SK-N-SH (cell line): ENCODE results near the gene SPIRE2. TPM values are rescaled to one million over a fixed set of nuclear protein-coding genes. Genes with fewer than 3 reads are reported as not detected.

Experiments
- CTCF ChIA-PET: fragments of 300-600, 350-600 bp; formaldehyde crosslinking; extraction: SDS; loops from one replicate; lab custom pipeline; 2021; lab: Yijun Ruan, JAX
- POLR2A ChIA-PET: fragments of 350-600 bp; sonication (Branson Sonifier 250); formaldehyde crosslinking; extraction: SDS; loops from one replicate; lab custom pipeline; 2020; ENCODE audit warnings: antibody characterized with exemption, inconsistent platforms; lab: Yijun Ruan, JAX
- DNase-seq: peaks from one replicate; pipeline ENCODE4 v3.0.0; 2012
- H2AFZ ChIP-seq: fragments of 200-600 bp; sonication (generic); 2 replicates; pipeline ENCODE4 v1.8.1; 2016; ENCODE audit warnings: antibody characterized with exemption, mild to moderate bottlenecking, low read depth
- H3F3A ChIP-seq: fragments of 200-600 bp; sonication (generic); replicated peaks from 2 replicates; pipeline ENCODE3; 2016; ENCODE audit warnings: antibody characterized with exemption, mild to moderate bottlenecking; ENCODE audit not compliant: insufficient read depth
- H3K27ac ChIP-seq, 2 experiments: fragments of 200-500 bp in 1 of 2; fragments of 200-600 bp in 1 of 2; sonication (Bioruptor generic) in 1 of 2; sonication (generic), shearing (Covaris generic) in 1 of 2; 2 replicates each; pipeline versions ENCODE4 v1.5.1 to v1.6.1; 2014 to 2016; ENCODE audit warnings: low read depth in 2 of 2, inconsistent platforms in 1 of 2, low read length in 1 of 2, mild to moderate bottlenecking in 1 of 2, mixed read lengths in 1 of 2
- H3K27me3 ChIP-seq: fragments of 200-600 bp; sonication (generic), shearing (Covaris generic); 2 replicates; pipeline ENCODE4 v1.6.1; 2016; ENCODE audit warnings: mixed run types; ENCODE audit not compliant: insufficient read depth
- H3K36me3 ChIP-seq, 2 experiments: fragments of 200-500 bp in 1 of 2; fragments of 200-600 bp in 1 of 2; sonication (Bioruptor generic) in 1 of 2; sonication (generic) in 1 of 2; replicated peaks in 1 of 2; 2 replicates each; pipeline versions ENCODE3 to v1.5.1; 2014 to 2016; ENCODE audit warnings: low read length in 1 of 2, mild to moderate bottlenecking in 1 of 2; ENCODE audit not compliant: insufficient read depth in 2 of 2, control insufficient read depth in 1 of 2
- H3K4me1 ChIP-seq, 2 experiments: fragments of 200-500 bp in 1 of 2; fragments of 200-600 bp in 1 of 2; sonication (Bioruptor generic) in 1 of 2; sonication (generic), shearing (Covaris generic) in 1 of 2; 2 replicates each; pipeline versions ENCODE4 v1.5.1 to v1.6.1; 2014 to 2016; ENCODE audit warnings: low read depth in 1 of 2, low read length in 1 of 2, mixed run types in 1 of 2; ENCODE audit not compliant: insufficient read depth in 2 of 2, control insufficient read depth in 1 of 2
- H3K4me2 ChIP-seq: fragments of 200-600 bp; sonication (generic), shearing (Covaris generic); 2 replicates; pipeline ENCODE4 v1.6.1; 2017; ENCODE audit warnings: mixed run types
- H3K4me3 ChIP-seq, 2 experiments: fragments of 200-500 bp in 1 of 2; fragments of 200-600 bp in 1 of 2; sonication (Bioruptor generic) in 1 of 2; sonication (generic), shearing (Covaris generic) in 1 of 2; 2 replicates each; pipeline versions ENCODE4 v1.5.1 to v1.8.1; 2014 to 2016; ENCODE audit warnings: low read depth in 2 of 2, inconsistent platforms in 1 of 2, low read length in 1 of 2, mild to moderate bottlenecking in 1 of 2, mixed read lengths in 1 of 2, moderate library complexity in 1 of 2
- H3K79me2 ChIP-seq: fragments of 200-600 bp; sonication (generic); 2 replicates; pipeline ENCODE4 v1.8.1; 2017; ENCODE audit warnings: mild to moderate bottlenecking; ENCODE audit not compliant: insufficient read depth
- H3K9ac ChIP-seq: fragments of 200-600 bp; sonication (generic); 2 replicates; pipeline ENCODE4 v1.6.1; 2017; ENCODE audit warnings: mixed run types
- H3K9me2 ChIP-seq: fragments of 200-600 bp; sonication (generic); 2 replicates; pipeline ENCODE4 v1.6.1; 2017; ENCODE audit warnings: mixed run types
- H3K9me3 ChIP-seq: fragments of 200-600 bp; sonication (generic); 2 replicates; pipeline ENCODE4 v1.6.1; 2017; ENCODE audit warnings: mixed run types, mild to moderate bottlenecking, moderate library complexity
- H4K20me1 ChIP-seq: fragments of 200-600 bp; sonication (generic); 2 replicates; pipeline ENCODE4 v1.6.1; 2017; ENCODE audit warnings: mild to moderate bottlenecking, mixed run types; ENCODE audit not compliant: insufficient read depth
- CHD2 ChIP-seq: fragments of 150-350 bp; IDR thresholded peaks from 2 replicates; pipeline ENCODE4 v1.6.1; 2018; ENCODE audit warnings: low read length; ENCODE audit not compliant: partially characterized antibody
- EP300 ChIP-seq, 2 experiments: IDR thresholded peaks; 2 replicates each; pipeline versions ENCODE4 v1.4.0 to v1.6.1; 2012; ENCODE audit warnings: borderline replicate concordance in 1 of 2, low read depth in 1 of 2, low read length in 1 of 2
- EZH2phosphoT487 ChIP-seq: fragments of 200-600 bp; sonication (generic); IDR thresholded peaks from 2 replicates; pipeline ENCODE4 v1.6.1; 2017; ENCODE audit warnings: low read depth, mixed run types, mild to moderate bottlenecking, antibody characterized with exemption, moderate library complexity, borderline replicate concordance
- FOSL2 ChIP-seq: IDR thresholded peaks from 2 replicates; pipeline ENCODE4 v1.4.0; 2012; ENCODE audit warnings: low read depth, mild to moderate bottlenecking, moderate library complexity, borderline replicate concordance
- FOXJ3 ChIP-seq: sonication (generic); formaldehyde crosslinking; IDR thresholded peaks from 2 replicates; pipeline ENCODE4 v1.5.1; 2020; ENCODE audit warnings: mild to moderate bottlenecking, missing genetic modification reagents
- FOXM1 ChIP-seq: IDR thresholded peaks from 2 replicates; pipeline ENCODE4 v1.4.0; 2012; ENCODE audit warnings: low read depth, mild to moderate bottlenecking
- GABPA ChIP-seq: IDR thresholded peaks from 2 replicates; pipeline ENCODE4 v1.4.0; 2012; ENCODE audit warnings: low read depth, mild to moderate bottlenecking
- JUND ChIP-seq: IDR thresholded peaks from 2 replicates; pipeline ENCODE4 v1.4.0; 2012
- PBX3 ChIP-seq: IDR thresholded peaks from 2 replicates; pipeline ENCODE4; 2012
- POLR2AphosphoS5 ChIP-seq: IDR thresholded peaks from 2 replicates; pipeline ENCODE4 v1.6.1; 2012; ENCODE audit warnings: low read depth, low read length
- RCOR1 ChIP-seq: fragments of 150-350 bp; IDR thresholded peaks from 2 replicates; pipeline ENCODE4 v1.6.1; 2017; ENCODE audit warnings: antibody characterized with exemption, low read length
- RXRA ChIP-seq: IDR thresholded peaks from 2 replicates; pipeline ENCODE4 v1.4.0; 2012; ENCODE audit warnings: low read depth, mild to moderate bottlenecking, borderline replicate concordance
- SIN3A ChIP-seq: IDR thresholded peaks from 2 replicates; pipeline ENCODE4 v1.6.1; 2012; ENCODE audit warnings: low read depth, mild to moderate bottlenecking, low read length, moderate library complexity, borderline replicate concordance
- SMC3 ChIP-seq: IDR thresholded peaks from 2 replicates; pipeline ENCODE4 v1.6.1; 2012; ENCODE audit warnings: low read depth, low read length, improper control_type of control experiment
- TEAD4 ChIP-seq: IDR thresholded peaks from 2 replicates; pipeline ENCODE4 v1.4.0; 2012; ENCODE audit warnings: mild to moderate bottlenecking, borderline replicate concordance; ENCODE audit not compliant: insufficient read depth
- YY1 ChIP-seq: IDR thresholded peaks from 2 replicates; pipeline ENCODE4 v1.4.0; 2012; ENCODE audit warnings: low read depth, mild to moderate bottlenecking
- WGBS: methylation state at CpG from one replicate; pipeline ENCODE4 v1.1.6; 2017; ENCODE audit warnings: low lambda C conversion rate; 5-methylcytosine and 5-hydroxymethylcytosine counted together
- polyA plus RNA-seq, 3 experiments: library from polyadenylated mRNA; depleted of rRNA; stranded (reverse); fragments of >200 nt; gene quantifications; 2 replicates each; pipeline ENCODE4 v1.2.3, GENCODE V29; 2012
- TF ChIP-seq, protein P1 (sequence below): fragments of 150-350 bp; IDR thresholded peaks from 2 replicates; pipeline ENCODE4 v1.6.1; 2016; ENCODE audit warnings: mild to moderate bottlenecking, low read depth, low read length
- TF ChIP-seq, protein P2 (sequence below): IDR thresholded peaks from 2 replicates; pipeline ENCODE4 v1.6.1; 2012; ENCODE audit warnings: mild to moderate bottlenecking, low read depth, low read length, moderate library complexity
- TF ChIP-seq, protein P3 (sequence below): IDR thresholded peaks from 2 replicates; pipeline ENCODE4 v1.4.0; 2012; ENCODE audit warnings: low read depth
- TF ChIP-seq, protein P4 (sequence below): IDR thresholded peaks from 2 replicates; pipeline ENCODE4 v1.4.0; 2012; ENCODE audit warnings: low read depth, borderline replicate concordance

The SPIRE2 gene
- polyA plus RNA-seq, 1 of the 3 experiments (the other 2 are of a cell fraction): 15.3 TPM

DNA sequence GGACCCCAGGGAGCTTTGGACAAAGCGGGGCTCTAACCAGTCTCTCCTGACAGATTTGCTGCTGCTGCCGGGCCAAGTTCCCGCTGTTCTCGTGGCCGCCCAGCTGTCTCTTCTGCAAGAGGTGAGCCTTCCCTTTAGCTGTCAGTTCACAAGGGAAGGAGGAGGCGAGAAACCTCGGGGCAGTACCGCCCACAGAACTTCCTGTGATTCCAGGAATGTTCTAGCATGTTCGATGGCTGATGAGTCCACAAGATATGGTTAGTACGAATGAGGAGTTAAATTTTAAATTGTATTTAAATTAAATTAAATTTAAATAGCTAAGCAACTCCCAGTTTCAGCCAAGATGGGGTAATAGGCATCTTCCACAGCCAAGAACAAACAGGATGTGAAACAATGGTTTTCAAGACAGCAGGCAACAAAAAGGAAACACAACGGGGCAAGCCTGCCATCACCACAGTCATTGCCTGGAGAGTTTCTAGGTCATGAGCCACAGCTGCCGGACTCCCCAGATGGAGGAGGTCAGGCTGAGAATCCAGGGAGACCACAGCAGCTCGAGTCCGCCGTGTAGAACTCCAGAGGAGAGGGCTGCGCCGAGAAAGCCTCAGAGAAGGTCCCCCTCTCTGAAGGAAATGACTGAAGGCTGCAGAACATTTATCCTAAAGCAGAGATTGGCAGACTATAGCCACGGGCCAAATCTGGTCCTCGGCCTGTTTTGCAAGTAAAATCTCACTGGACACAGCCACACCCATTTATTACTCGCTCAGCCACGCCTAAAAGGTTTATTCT, 35.7 kb downstream of the SPIRE2 start:
- TF ChIP-seq EP300 (IDR thresholded peaks at IDR 0.05; ENCODE audit: borderline replicate concordance in 1 of 2, low read depth in 1 of 2, low read length in 1 of 2) (no peak), GABPA (no peak), RXRA (no peak), RCOR1 (no peak), EZH2phosphoT487 (no peak)
- Histone ChIP-seq H3K27ac (no peak overlapping the region), H3F3A (no peaks in the 10 kb centered on the region), H4K20me1 (no peaks in the 10 kb centered on the region), H3K4me3 (no peak overlapping the region), H3K4me1 (no peaks in the 10 kb centered on the region), H3K9me2 (no peaks in the 10 kb centered on the region), H3K36me3 (peaks cover 13 to 20% of the 10 kb centered on the region in 2 experiments), H3K9ac (no peak overlapping the region), H3K4me2 (no peak overlapping the region), H3K79me2 (no peaks in the 10 kb centered on the region), H2AFZ (no peak overlapping the region), H3K9me3 (0 out of 2 replicates have a peak, but pooled peaks cover 6% of the 10 kb centered on the region), H3K27me3 (no peaks in the 10 kb centered on the region)
- POLR2A ChIA-PET: interaction anchor here (1.0 kb wide), 1 partner anchor 9 kb away, joined by 3 read pairs; the partner anchor contains the start of gene TCF25
- CTCF ChIA-PET: interaction anchor here (1.5 to 7.6 kb wide), 2 partner anchors 112 to 158 kb away, joined by 6 to 162 read pairs; no protein-coding TSS in a partner anchor
- no peak for DNase-seq
- WGBS: 89% methylated on average over 19 of the region's 21 CpGs

DNA sequence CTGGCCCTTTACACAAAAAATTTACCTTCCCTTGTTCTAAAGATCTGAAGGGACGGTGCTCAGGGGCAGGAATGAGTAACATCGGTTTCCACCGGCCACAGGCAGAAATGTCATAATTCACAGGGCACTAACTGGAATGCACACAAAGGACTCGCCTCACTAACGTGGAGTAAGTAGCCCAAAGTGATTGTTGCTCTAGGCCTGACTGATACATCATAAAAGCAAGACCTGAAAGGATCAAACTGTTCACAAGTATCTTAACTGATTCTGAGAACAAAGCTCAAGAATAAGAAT, 36.2 kb downstream of the SPIRE2 start:
- DNase-seq: no peak
- 94% methylated on average over 5 of the region's 5 CpGs for WGBS
- H3K36me3 ChIP-seq: peaks cover 13 to 20% of the 10 kb centered on the region in 2 experiments
- H3K27ac ChIP-seq: no peak overlapping the region
- TF ChIP-seq, protein P1, sequence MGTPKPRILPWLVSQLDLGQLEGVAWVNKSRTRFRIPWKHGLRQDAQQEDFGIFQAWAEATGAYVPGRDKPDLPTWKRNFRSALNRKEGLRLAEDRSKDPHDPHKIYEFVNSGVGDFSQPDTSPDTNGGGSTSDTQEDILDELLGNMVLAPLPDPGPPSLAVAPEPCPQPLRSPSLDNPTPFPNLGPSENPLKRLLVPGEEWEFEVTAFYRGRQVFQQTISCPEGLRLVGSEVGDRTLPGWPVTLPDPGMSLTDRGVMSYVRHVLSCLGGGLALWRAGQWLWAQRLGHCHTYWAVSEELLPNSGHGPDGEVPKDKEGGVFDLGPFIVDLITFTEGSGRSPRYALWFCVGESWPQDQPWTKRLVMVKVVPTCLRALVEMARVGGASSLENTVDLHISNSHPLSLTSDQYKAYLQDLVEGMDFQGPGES: no peak
- TF ChIP-seq POLR2AphosphoS5: no peak
- no peak for TF ChIP-seq FOXM1
- TF ChIP-seq SIN3A: no peak
- TF ChIP-seq SMC3: no peak
- no peak for TF ChIP-seq FOXJ3 (CRISPR knock-in tag)
- TF ChIP-seq JUND: no peak
- TF ChIP-seq, protein P2, sequence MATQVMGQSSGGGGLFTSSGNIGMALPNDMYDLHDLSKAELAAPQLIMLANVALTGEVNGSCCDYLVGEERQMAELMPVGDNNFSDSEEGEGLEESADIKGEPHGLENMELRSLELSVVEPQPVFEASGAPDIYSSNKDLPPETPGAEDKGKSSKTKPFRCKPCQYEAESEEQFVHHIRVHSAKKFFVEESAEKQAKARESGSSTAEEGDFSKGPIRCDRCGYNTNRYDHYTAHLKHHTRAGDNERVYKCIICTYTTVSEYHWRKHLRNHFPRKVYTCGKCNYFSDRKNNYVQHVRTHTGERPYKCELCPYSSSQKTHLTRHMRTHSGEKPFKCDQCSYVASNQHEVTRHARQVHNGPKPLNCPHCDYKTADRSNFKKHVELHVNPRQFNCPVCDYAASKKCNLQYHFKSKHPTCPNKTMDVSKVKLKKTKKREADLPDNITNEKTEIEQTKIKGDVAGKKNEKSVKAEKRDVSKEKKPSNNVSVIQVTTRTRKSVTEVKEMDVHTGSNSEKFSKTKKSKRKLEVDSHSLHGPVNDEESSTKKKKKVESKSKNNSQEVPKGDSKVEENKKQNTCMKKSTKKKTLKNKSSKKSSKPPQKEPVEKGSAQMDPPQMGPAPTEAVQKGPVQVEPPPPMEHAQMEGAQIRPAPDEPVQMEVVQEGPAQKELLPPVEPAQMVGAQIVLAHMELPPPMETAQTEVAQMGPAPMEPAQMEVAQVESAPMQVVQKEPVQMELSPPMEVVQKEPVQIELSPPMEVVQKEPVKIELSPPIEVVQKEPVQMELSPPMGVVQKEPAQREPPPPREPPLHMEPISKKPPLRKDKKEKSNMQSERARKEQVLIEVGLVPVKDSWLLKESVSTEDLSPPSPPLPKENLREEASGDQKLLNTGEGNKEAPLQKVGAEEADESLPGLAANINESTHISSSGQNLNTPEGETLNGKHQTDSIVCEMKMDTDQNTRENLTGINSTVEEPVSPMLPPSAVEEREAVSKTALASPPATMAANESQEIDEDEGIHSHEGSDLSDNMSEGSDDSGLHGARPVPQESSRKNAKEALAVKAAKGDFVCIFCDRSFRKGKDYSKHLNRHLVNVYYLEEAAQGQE: no peak
- TF ChIP-seq TEAD4: no peak
- TF ChIP-seq, protein P3, sequence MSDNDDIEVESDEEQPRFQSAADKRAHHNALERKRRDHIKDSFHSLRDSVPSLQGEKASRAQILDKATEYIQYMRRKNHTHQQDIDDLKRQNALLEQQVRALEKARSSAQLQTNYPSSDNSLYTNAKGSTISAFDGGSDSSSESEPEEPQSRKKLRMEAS: no peak
- no peak for TF ChIP-seq PBX3
- TF ChIP-seq FOSL2: no peak
- TF ChIP-seq CHD2: no peak
- TF ChIP-seq, protein P4, sequence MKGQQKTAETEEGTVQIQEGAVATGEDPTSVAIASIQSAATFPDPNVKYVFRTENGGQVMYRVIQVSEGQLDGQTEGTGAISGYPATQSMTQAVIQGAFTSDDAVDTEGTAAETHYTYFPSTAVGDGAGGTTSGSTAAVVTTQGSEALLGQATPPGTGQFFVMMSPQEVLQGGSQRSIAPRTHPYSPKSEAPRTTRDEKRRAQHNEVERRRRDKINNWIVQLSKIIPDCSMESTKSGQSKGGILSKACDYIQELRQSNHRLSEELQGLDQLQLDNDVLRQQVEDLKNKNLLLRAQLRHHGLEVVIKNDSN: no peak
- TF ChIP-seq YY1: no peak
- no peak overlapping the region for H3K9ac ChIP-seq
- H3K79me2 ChIP-seq: no peaks in the 10 kb centered on the region
- ChIA-PET POLR2A (no interaction called here), CTCF (interaction anchor here (1.0 to 7.6 kb wide), 3 partner anchors 112 to 164 kb away, joined by 3 to 162 read pairs (median 6); no protein-coding TSS in a partner anchor)
- no peak overlapping the region for H2AFZ ChIP-seq
- H3K4me2 ChIP-seq: no peak overlapping the region
- H3K9me3 ChIP-seq: 0 out of 2 replicates have a peak, but pooled peaks cover 6% of the 10 kb centered on the region
- H4K20me1 ChIP-seq: no peaks in the 10 kb centered on the region
- no peaks in the 10 kb centered on the region for H3K27me3 ChIP-seq
- no peaks in the 10 kb centered on the region for H3F3A ChIP-seq
- H3K9me2 ChIP-seq: no peaks in the 10 kb centered on the region
- no peaks in the 10 kb centered on the region for H3K4me1 ChIP-seq
- H3K4me3 ChIP-seq: no peak overlapping the region
